ENCODE data around the gene CNTN1. TPM values are rescaled to one million over a fixed set of nuclear protein-coding genes. Genes with fewer than 3 reads are reported as not detected.

CNTN1 gene
- total RNA-seq, 1 experiment from 2014 or later = 3.0 TPM

GRCh38 chr12:40801861-40802260 is 109.6 kb downstream of the CNTN1 start:
- RAD21 ChIA-PET (ENCODE audit: low non-redundant PET in 1 of 2, low total read pairs in 2 of 2, uncharacterized antibody in 2 of 2, unreplicated experiment in 2 of 2) = no interaction called here

More at GRCh38 chr12:40801861-40802260, 109.6 kb downstream of the CNTN1 start:
- H3K27ac ChIP-seq (ENCODE audit: low read depth, low read length) = no peak overlapping the region
- no TSS peak for BruUV-seq (replicated peaks)
- no peaks in the 10 kb centered on the region for H3K27me3 ChIP-seq (ENCODE audit: insufficient read depth, low read length)
- CTCF ChIA-PET = no interaction called here
- no peaks in the 10 kb centered on the region for H3K79me2 ChIP-seq (ENCODE audit: insufficient read depth, low read length)
- H3K9ac ChIP-seq (ENCODE audit: low read length) = no peak overlapping the region
- H3K9me2 ChIP-seq (ENCODE audit: insufficient read depth) = no peaks in the 10 kb centered on the region
- H3K4me1 ChIP-seq (ENCODE audit: control insufficient read depth in 1 of 2, insufficient read depth in 2 of 2, low read length in 2 of 2) = no peaks in the 10 kb centered on the region
- H3K4me3 ChIP-seq (replicated peaks in 1 of 2; ENCODE audit: low read depth in 1 of 2, low read length in 2 of 2) = no peak overlapping the region
- H3K36me3 ChIP-seq (ENCODE audit: control insufficient read depth in 1 of 2, insufficient read depth in 2 of 2, low read length in 2 of 2) = no peaks in the 10 kb centered on the region
- TF ChIP-seq CTCF (IDR thresholded peaks at IDR 0.05 in 2 of 3, conservative IDR thresholded peaks at IDR 0.05 in 1 of 3; ENCODE audit: borderline replicate concordance in 1 of 3, insufficient read depth in 1 of 3, low read depth in 2 of 3, low read length in 2 of 3) (no peak), EZH2 (IDR thresholded peaks at IDR 0.05) (no peak), TCF7L2 (IDR thresholded peaks at IDR 0.05; ENCODE audit: borderline replicate concordance, extremely low read depth, insufficient read depth, insufficient read length) (no peak), ZNF274 (IDR thresholded peaks at IDR 0.05; ENCODE audit: low read depth, low read length) (no peak), EZH2phosphoT487 (IDR thresholded peaks at IDR 0.05; ENCODE audit: borderline replicate concordance) (no peak), YY1 (IDR thresholded peaks at IDR 0.05; ENCODE audit: extremely low read depth, insufficient replicate concordance, low read depth, low read length) (no peak), ATF3 (IDR thresholded peaks at IDR 0.05) (no peak)
- no peaks in the 10 kb centered on the region for H4K20me1 ChIP-seq (ENCODE audit: insufficient read depth)
- H3K4me2 ChIP-seq (ENCODE audit: low read length) = no peak overlapping the region
- no peak overlapping the region for H2AFZ ChIP-seq (ENCODE audit: low read depth, low read length, poor library complexity, severe bottlenecking)
- intact Hi-C loops (cut with micrococcal nuclease) = no loop called here
- ATAC-seq (no peak), DNase-seq (ENCODE audit: low read depth, low spot score) (no peak)
- POLR2A ChIA-PET = no interaction called here
- no peaks in the 10 kb centered on the region for H3K9me3 ChIP-seq (ENCODE audit: control insufficient read depth in 1 of 2, insufficient read depth in 1 of 2, low read depth in 1 of 2, low read length in 2 of 2)

Measured in HCT116 (cell line).